Chondrocyte (in vitro differentiated cells): ENCODE measurements around the gene SDK2. TPM values are rescaled to one million over a fixed set of nuclear protein-coding genes. Genes with fewer than 3 reads are reported as not detected.

Experiments
- DNase-seq: peaks from one replicate; pipeline ENCODE4 v3.0.0; 2021; ENCODE audit warnings: mixed read lengths, low spot score
- H3K27ac Mint-ChIP-seq: one replicate; pipeline ENCODE4 v1.8.0; 2021; ENCODE audit warnings: mild to moderate bottlenecking, moderate library complexity, mixed read lengths; ENCODE audit not compliant: unreplicated experiment
- H3K27me3 Mint-ChIP-seq: 2 replicates; pipeline ENCODE4 v1.8.0; 2021; ENCODE audit warnings: low read depth, mixed read lengths
- H3K36me3 Mint-ChIP-seq: 2 replicates; pipeline ENCODE4 v1.8.0; 2021; ENCODE audit warnings: low read depth, mixed read lengths
- H3K4me1 Mint-ChIP-seq: 2 replicates; pipeline ENCODE4 v1.8.0; 2021; ENCODE audit warnings: low read depth, mild to moderate bottlenecking, mixed read lengths
- H3K4me3 Mint-ChIP-seq: one replicate; pipeline ENCODE4 v1.8.0; 2021; ENCODE audit warnings: mild to moderate bottlenecking, moderate library complexity, mixed read lengths; ENCODE audit not compliant: unreplicated experiment
- H3K9me3 Mint-ChIP-seq: 2 replicates; pipeline ENCODE4 v1.8.0; 2021; ENCODE audit warnings: low read depth, mixed read lengths
- total RNA-seq: library from RNA; stranded (reverse); gene quantifications from 3 replicates; pipeline ENCODE4 v1.2.1, GENCODE V29; 2021
- TF ChIP-seq, protein P1 (sequence below): fragments of 200-600 bp; sonication (generic); IDR thresholded peaks from 2 replicates; pipeline ENCODE4 v1.5.0; 2021; ENCODE audit warnings: antibody characterized with exemption, mild to moderate bottlenecking, moderate library complexity

SDK2 gene
- total RNA-seq, 1 donor from 2014 or later, result 15.8 TPM

DNA sequence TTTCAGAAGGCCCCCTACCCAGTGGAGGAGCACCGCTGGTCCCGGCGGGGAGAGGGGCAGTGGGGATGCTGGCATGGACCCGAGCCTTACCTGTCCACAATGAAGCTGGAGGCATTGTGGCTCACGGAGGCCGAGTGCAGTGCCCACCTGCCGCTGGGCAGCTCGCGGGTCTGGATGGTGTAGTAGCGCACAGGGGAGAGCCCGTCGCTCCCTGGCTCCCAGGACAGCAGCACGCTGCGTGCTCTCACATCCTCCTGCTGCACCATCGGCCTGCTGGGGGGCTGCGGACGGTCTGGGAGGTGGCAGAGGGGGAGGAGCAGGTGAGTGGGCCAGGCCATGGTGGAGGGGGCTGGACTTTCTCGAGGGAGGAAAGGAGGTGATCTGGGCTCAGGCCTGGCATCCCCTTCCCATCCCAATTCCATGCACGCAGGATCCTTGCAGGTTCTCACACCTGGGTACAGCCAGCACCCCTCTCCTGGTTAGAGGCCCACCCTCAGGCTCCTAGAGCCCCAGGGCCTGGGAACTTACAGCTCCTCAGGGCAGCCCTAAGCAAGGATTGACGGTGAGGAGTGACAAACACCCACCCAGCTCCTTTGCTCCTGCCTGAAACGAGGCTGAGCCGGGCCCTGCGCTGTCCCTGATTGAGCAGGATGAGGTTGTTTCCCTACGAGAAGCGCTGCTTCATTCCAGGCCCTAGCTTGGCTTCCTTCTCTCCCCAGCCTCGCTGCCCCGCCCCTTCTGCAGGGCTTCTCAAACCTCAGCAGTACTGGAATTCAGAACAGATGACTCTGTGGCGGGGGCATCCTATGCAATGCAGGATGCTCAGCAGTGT, 256.3 kb downstream of the SDK2 start:
- Mint-ChIP-seq H3K4me3 (no peak overlapping the region), H3K9me3 (no peaks in the 10 kb centered on the region), H3K27me3 (no peaks in the 10 kb centered on the region), H3K4me1 (no peaks in the 10 kb centered on the region), H3K27ac (no peak overlapping the region), H3K36me3 (peaks cover 15% of the 10 kb centered on the region)
- DNase-seq, result peak; percentile 79
- TF ChIP-seq, protein P1, sequence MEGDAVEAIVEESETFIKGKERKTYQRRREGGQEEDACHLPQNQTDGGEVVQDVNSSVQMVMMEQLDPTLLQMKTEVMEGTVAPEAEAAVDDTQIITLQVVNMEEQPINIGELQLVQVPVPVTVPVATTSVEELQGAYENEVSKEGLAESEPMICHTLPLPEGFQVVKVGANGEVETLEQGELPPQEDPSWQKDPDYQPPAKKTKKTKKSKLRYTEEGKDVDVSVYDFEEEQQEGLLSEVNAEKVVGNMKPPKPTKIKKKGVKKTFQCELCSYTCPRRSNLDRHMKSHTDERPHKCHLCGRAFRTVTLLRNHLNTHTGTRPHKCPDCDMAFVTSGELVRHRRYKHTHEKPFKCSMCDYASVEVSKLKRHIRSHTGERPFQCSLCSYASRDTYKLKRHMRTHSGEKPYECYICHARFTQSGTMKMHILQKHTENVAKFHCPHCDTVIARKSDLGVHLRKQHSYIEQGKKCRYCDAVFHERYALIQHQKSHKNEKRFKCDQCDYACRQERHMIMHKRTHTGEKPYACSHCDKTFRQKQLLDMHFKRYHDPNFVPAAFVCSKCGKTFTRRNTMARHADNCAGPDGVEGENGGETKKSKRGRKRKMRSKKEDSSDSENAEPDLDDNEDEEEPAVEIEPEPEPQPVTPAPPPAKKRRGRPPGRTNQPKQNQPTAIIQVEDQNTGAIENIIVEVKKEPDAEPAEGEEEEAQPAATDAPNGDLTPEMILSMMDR, result no peak

DNA sequence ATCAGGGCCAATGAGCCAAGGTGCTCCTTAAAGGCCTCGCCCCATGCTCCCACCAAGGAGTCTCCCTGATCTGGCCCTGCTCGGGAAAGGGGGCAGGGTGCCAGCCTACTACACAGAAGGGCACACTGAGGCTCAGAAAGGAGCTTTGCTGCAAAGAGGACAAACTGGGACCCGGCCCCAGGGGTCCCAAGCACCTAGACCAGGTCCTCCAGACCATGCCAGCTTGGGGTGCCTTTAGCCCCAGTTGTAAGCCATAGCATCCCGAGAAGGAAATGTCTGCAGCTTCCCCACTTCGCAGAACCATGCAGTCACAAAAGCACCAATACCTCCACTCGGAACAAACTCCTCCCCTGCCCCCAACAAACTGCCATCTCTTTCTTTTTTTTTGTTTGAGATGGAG, 257.7 kb downstream of the SDK2 start:
- Mint-ChIP-seq H3K4me3 (no peak overlapping the region), H3K27me3 (no peaks in the 10 kb centered on the region), H3K9me3 (no peaks in the 10 kb centered on the region), H3K27ac (no peak overlapping the region), H3K4me1 (no peaks in the 10 kb centered on the region), H3K36me3 (peaks cover 15% of the 10 kb centered on the region)
- TF ChIP-seq, protein P1, result no peak
- DNase-seq, result peak; percentile 59

DNA sequence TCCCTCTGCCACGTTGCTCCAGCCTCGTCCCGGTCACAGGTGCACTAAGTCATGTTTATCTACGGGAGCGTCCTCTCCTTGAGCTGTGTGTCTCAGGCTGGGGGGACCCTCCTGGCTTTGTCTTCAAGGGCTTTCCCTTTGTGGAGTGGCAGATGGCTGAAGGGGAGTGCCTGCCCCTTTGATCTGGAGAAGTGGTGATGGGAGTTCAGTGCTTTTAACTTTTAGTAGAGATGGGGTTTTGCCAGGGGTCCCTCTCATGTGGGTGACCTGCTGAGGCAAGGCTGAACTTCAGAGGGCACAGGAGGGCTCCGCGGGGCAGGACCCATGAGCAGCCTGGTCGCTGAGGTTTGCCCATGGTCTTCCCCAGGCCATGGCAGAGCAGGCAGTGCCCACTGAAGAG, 259.3 kb downstream of the SDK2 start:
- Mint-ChIP-seq H3K27ac (no peak overlapping the region), H3K27me3 (no peaks in the 10 kb centered on the region), H3K9me3 (no peaks in the 10 kb centered on the region), H3K4me1 (no peaks in the 10 kb centered on the region), H3K4me3 (no peak overlapping the region), H3K36me3 (peaks cover 15% of the 10 kb centered on the region)
- peak; percentile 43 for DNase-seq
- TF ChIP-seq, protein P1, result no peak

DNA sequence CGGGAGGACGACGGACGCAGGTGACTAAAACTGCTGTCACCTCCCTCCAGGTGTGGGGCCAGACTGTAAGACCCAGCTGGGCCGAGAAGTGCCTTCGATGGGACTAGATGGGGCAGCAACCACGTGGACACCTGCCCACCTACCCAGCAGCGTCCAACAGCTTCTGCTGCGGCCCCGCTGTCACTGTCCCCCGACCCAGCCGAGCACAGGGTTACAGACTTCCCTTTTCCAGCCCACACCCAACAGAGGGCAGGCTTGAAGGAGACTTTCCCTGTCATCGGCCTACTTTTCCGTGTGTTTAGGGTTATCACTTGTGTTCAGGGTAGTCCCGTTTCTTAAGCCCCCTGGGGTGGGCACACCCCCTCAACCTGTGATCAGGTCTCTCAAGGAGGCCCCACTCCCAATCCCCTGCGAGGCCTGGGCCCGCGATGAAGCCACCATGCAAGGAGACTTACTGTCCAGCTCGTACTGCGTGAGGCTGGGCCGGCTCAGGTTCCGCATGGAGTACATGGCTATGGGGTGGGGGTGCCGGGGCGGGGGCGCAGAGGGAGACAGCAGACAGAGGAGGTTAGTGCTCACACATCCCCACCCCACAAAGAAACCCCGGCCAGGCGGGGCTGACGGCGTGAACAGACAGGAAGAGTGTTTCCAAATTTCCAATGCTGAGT, 263.7 kb downstream of the SDK2 start:
- TF ChIP-seq, protein P1, result no peak
- H3K4me1 Mint-ChIP-seq, result no peaks in the 10 kb centered on the region
- H3K9me3 Mint-ChIP-seq, result no peaks in the 10 kb centered on the region
- H3K36me3 Mint-ChIP-seq, result peaks cover 20% of the 10 kb centered on the region
- no peak for DNase-seq
- H3K27me3 Mint-ChIP-seq, result no peaks in the 10 kb centered on the region
- no peak overlapping the region for H3K27ac Mint-ChIP-seq
- H3K4me3 Mint-ChIP-seq, result no peak overlapping the region

DNA sequence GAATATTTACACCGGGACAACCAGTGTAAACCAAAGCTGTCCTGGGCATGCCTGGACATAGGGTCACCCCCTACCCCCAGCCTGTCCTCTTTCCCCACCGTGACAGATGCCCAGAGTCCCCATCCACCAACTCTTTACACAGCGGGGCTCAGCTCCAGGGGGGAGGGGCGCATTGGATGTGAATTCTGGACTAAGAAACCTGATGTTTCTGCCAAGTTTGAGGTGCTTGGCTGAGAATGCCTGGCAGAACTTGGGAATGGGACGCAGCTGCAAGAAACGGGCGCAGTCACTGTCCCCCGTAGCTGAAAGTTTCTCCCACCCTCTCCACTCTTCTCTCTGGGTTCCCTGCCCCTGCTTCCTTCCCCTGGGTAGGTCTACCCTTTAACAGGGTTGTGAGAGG, 264.4 kb downstream of the SDK2 start:
- Mint-ChIP-seq H3K27ac (no peak overlapping the region), H3K4me3 (no peak overlapping the region), H3K27me3 (no peaks in the 10 kb centered on the region), H3K9me3 (no peaks in the 10 kb centered on the region), H3K4me1 (no peaks in the 10 kb centered on the region), H3K36me3 (peaks cover 13% of the 10 kb centered on the region)
- DNase-seq, result no peak
- TF ChIP-seq, protein P1, result no peak
